Measurements from ENCODE around the gene C16orf78. TPM values are rescaled to one million over a fixed set of nuclear protein-coding genes. Genes with fewer than 3 reads are reported as not detected.

C16orf78 gene
- total and polyA plus RNA-seq, 2 of the 8 experiments (the other 6 are each of a cell fraction or from before 2014, with no cell fraction given) = not detected

DNA sequence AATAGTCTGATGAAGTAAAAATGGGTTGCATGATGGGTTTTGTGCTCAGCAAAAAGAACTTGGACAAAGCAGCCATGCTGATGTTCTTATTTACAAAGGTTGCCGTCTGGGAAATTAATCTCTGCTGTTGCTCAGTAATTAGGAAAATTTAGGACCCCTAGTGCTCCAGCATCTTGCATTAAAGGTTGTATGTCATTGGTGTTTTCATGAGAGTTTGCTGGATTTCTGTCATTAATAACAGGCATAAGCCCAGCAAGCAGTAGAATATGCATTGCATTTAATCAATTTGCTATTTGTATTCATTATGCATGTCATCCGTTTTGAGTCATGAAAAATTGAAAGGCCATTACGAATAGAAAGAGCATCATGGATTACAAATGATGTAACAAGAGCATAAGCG is 45.3 kb upstream of the C16orf78 start:
- H2BK12ac ChIP-seq (ENCODE audit: low read depth, low read length) = no peak overlapping the region
- H3K4me1 ChIP-seq (replicated peaks in 1 of 4; ENCODE audit: control insufficient read depth in 3 of 4, insufficient read depth in 4 of 4, low read length in 3 of 4) = peaks cover 0 to 8% (median 2%) of the 10 kb centered on the region in 4 experiments; a peak in 4 of 7 replicates
- no peak overlapping the region for H2AFZ ChIP-seq (ENCODE audit: low read length)
- no peak overlapping the region for H3K56ac ChIP-seq (replicated peaks; ENCODE audit: insufficient read length, low read depth, low read length)
- no peaks in the 10 kb centered on the region for H3K79me1 ChIP-seq (ENCODE audit: low read depth, low read length)
- H3K14ac ChIP-seq (ENCODE audit: insufficient read length) = no peak overlapping the region
- H3K18ac ChIP-seq (ENCODE audit: extremely low read depth, low read length) = no peak overlapping the region
- no peaks in the 10 kb centered on the region for H4K20me1 ChIP-seq (replicated peaks in 1 of 2; ENCODE audit: control insufficient read depth in 1 of 2, insufficient read depth in 2 of 2, low read length in 2 of 2)
- no peaks in the 10 kb centered on the region for H3K23me2 ChIP-seq (ENCODE audit: low read depth, low read length)
- no peak overlapping the region for H4K5ac ChIP-seq (ENCODE audit: insufficient read length, low read depth, low read length)
- no peak overlapping the region for H2AK5ac ChIP-seq (ENCODE audit: low read depth, low read length)
- no peak overlapping the region for H3K4me3 ChIP-seq (ENCODE audit: extremely low read depth in 1 of 4, insufficient read depth in 2 of 4, low read depth in 3 of 4, low read length in 4 of 4)
- DNase-seq (ENCODE audit: low read depth in 1 of 2, low spot score in 2 of 2) = no peak
- H3K36me3 ChIP-seq (ENCODE audit: control insufficient read depth in 2 of 4, insufficient read depth in 4 of 4, low read length in 3 of 4) = no peaks in the 10 kb centered on the region
- H2BK15ac ChIP-seq (ENCODE audit: low read length) = no peak overlapping the region
- no peak overlapping the region for H2BK5ac ChIP-seq (ENCODE audit: low read depth, low read length)
- no peak overlapping the region for H2BK120ac ChIP-seq (replicated peaks; ENCODE audit: low read depth, low read length)
- no peak overlapping the region for H4K8ac ChIP-seq (ENCODE audit: extremely low read depth, insufficient read depth, low read length)
- no peak overlapping the region for H3K4ac ChIP-seq (replicated peaks; ENCODE audit: insufficient read length, low read depth, low read length)
- H3K27me3 ChIP-seq (replicated peaks in 1 of 4; ENCODE audit: control insufficient read depth in 3 of 4, extremely low read depth in 1 of 4, insufficient read depth in 3 of 4, low read length in 3 of 4) = no peaks in the 10 kb centered on the region; a peak in 1 of 7 replicates
- no peak overlapping the region for H3K27ac ChIP-seq (ENCODE audit: low read depth, low read length)
- no peak overlapping the region for H2BK20ac ChIP-seq (ENCODE audit: low read length)
- FAIRE-seq = no peak
- no peaks in the 10 kb centered on the region for H3K9me3 ChIP-seq (ENCODE audit: insufficient read depth in 2 of 2, low read depth in 1 of 2, low read length in 1 of 2)
- H3K4me2 ChIP-seq (ENCODE audit: insufficient read depth in 1 of 2, low read depth in 2 of 2, low read length in 2 of 2) = no peak overlapping the region
- H4K91ac ChIP-seq (replicated peaks; ENCODE audit: insufficient read length, low read length) = no peak overlapping the region
- CTCF ChIA-PET (ENCODE audit: partially characterized antibody) = interaction anchor here (1.5 kb wide), 1 partner anchor 21 kb away, joined by 3 read pairs; no protein-coding TSS in a partner anchor
- WGBS, 2 experiments (ENCODE audit: extremely low coverage in 1 of 2, insufficient coverage in 1 of 2, insufficient read length in 1 of 2, insufficient replicate concordance in 2 of 2, low coverage in 1 of 2, low lambda C conversion rate in 2 of 2, missing lambda C conversion rate in 1 of 2) = 84% methylated on average over 4 of the region's 4 CpGs; no CpG with 5 or more reads in 1 of the 2 experiments
- H3K23ac ChIP-seq (ENCODE audit: insufficient read length) = no peak overlapping the region
- H3K79me2 ChIP-seq (ENCODE audit: control insufficient read depth in 1 of 2, insufficient read depth in 2 of 2, low read length in 2 of 2) = no peaks in the 10 kb centered on the region
- POLR2A ChIA-PET (ENCODE audit: partially characterized antibody) = no interaction called here
- no peak overlapping the region for H3K9ac ChIP-seq (replicated peaks in 1 of 4; ENCODE audit: extremely low read depth in 1 of 4, low read depth in 3 of 4, low read length in 3 of 4)
- TF ChIP-seq EZH2 (IDR thresholded peaks at IDR 0.05; ENCODE audit: low read depth, low read length, severe bottlenecking) = no peak
- TF ChIP-seq KDM5A (IDR thresholded peaks at IDR 0.05; ENCODE audit: low read length) = no peak
- no peak for TF ChIP-seq EP300 (IDR thresholded peaks at IDR 0.05; ENCODE audit: borderline replicate concordance in 1 of 2, low read depth in 2 of 2, low read length in 2 of 2)
- no peak for TF ChIP-seq GABPA (IDR thresholded peaks at IDR 0.05; ENCODE audit: borderline replicate concordance, insufficient read depth, low read length)
- TF ChIP-seq CTBP2 (IDR thresholded peaks at IDR 0.05; ENCODE audit: borderline replicate concordance, insufficient read depth, insufficient read length, low read length) = no peak
- TF ChIP-seq CHD1 (IDR thresholded peaks at IDR 0.05; ENCODE audit: low read depth, low read length) = no peak
- no peak for TF ChIP-seq RBBP5 (IDR thresholded peaks at IDR 0.05; ENCODE audit: borderline replicate concordance, low read depth, low read length)
- TF ChIP-seq, protein P1, sequence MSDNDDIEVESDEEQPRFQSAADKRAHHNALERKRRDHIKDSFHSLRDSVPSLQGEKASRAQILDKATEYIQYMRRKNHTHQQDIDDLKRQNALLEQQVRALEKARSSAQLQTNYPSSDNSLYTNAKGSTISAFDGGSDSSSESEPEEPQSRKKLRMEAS (IDR thresholded peaks at IDR 0.05) = no peak
- TF ChIP-seq, protein P2, sequence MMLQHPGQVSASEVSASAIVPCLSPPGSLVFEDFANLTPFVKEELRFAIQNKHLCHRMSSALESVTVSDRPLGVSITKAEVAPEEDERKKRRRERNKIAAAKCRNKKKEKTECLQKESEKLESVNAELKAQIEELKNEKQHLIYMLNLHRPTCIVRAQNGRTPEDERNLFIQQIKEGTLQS (IDR thresholded peaks at IDR 0.05; ENCODE audit: insufficient read depth, low read depth, low read length) = no peak
- TF ChIP-seq SIX5 (IDR thresholded peaks at IDR 0.05; ENCODE audit: low read depth, low read length) = no peak
- TF ChIP-seq, protein P3, sequence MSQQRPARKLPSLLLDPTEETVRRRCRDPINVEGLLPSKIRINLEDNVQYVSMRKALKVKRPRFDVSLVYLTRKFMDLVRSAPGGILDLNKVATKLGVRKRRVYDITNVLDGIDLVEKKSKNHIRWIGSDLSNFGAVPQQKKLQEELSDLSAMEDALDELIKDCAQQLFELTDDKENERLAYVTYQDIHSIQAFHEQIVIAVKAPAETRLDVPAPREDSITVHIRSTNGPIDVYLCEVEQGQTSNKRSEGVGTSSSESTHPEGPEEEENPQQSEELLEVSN (IDR thresholded peaks at IDR 0.05) = no peak
- no peak for TF ChIP-seq TEAD4 (IDR thresholded peaks at IDR 0.05; ENCODE audit: low read depth, low read length)
- TF ChIP-seq SP1 (IDR thresholded peaks at IDR 0.05; ENCODE audit: low read depth, low read length) = no peak
